ENCODE measurements around the gene PTPRR. TPM values are rescaled to one million over a fixed set of nuclear protein-coding genes. Genes with fewer than 3 reads are reported as not detected.

Gene PTPRR
- total RNA-seq, 1 donor = not detected

- TF ChIP-seq CTCF (IDR thresholded peaks at IDR 0.05; ENCODE audit: insufficient read depth, low read depth, low read length) = no peak
- no peak for DNase-seq (ENCODE audit: low read depth)
These were observed 75.3 kb downstream of the PTPRR start for GRCh38 chr12:70845268-70845667.

GRCh38 chr12:70843363-70843762 is 77.2 kb downstream of the PTPRR start:
- no peak overlapping the region for H3K4me3 ChIP-seq (ENCODE audit: low read depth, low read length)
- TF ChIP-seq CTCF (IDR thresholded peaks at IDR 0.05; ENCODE audit: insufficient read depth, low read depth, low read length) = no peak
- no peak for DNase-seq (ENCODE audit: low read depth)

More at GRCh38 chr12:70845268-70845667, 75.3 kb downstream of the PTPRR start:
- no peak overlapping the region for H3K4me3 ChIP-seq (ENCODE audit: low read depth, low read length)

- no peak overlapping the region for H3K4me3 ChIP-seq (ENCODE audit: low read depth, low read length)
- DNase-seq (ENCODE audit: low read depth) = no peak
- no peak for TF ChIP-seq CTCF (IDR thresholded peaks at IDR 0.05; ENCODE audit: insufficient read depth, low read depth, low read length)
These were observed 77.6 kb downstream of the PTPRR start for GRCh38 chr12:70842942-70843341.

- no peak for TF ChIP-seq CTCF (IDR thresholded peaks at IDR 0.05; ENCODE audit: insufficient read depth, low read depth, low read length)
- no peak for DNase-seq (ENCODE audit: low read depth)
- H3K4me3 ChIP-seq (ENCODE audit: low read depth, low read length) = no peak overlapping the region
These were observed 78.4 kb downstream of the PTPRR start for GRCh38 chr12:70842136-70842535.

- no peak overlapping the region for H3K4me3 ChIP-seq (ENCODE audit: low read depth, low read length)
- no peak for DNase-seq (ENCODE audit: low read depth)
- TF ChIP-seq CTCF (IDR thresholded peaks at IDR 0.05; ENCODE audit: insufficient read depth, low read depth, low read length) = no peak
These were observed 79.7 kb downstream of the PTPRR start for GRCh38 chr12:70840656-70841350.

GRCh38 chr12:70839544-70839943 is 81.0 kb downstream of the PTPRR start:
- no peak for TF ChIP-seq CTCF (IDR thresholded peaks at IDR 0.05; ENCODE audit: insufficient read depth, low read depth, low read length)
- no peak overlapping the region for H3K4me3 ChIP-seq (ENCODE audit: low read depth, low read length)
- DNase-seq (ENCODE audit: low read depth) = no peak

- H3K4me3 ChIP-seq (ENCODE audit: low read depth, low read length) = no peak overlapping the region
- DNase-seq (ENCODE audit: low read depth) = no peak
- no peak for TF ChIP-seq CTCF (IDR thresholded peaks at IDR 0.05; ENCODE audit: insufficient read depth, low read depth, low read length)
These were observed 82.4 kb downstream of the PTPRR start for GRCh38 chr12:70838127-70838526.

Data from fibroblast of villous mesenchyme (primary cell).